HS-27A (cell line): Measurements from ENCODE around the gene RANBP17.
A peak's percentile ranks its signal among the peaks of the same experiment; 100 is the strongest.
"Not testable (repeated sequence)": the region's sequence is repeated elsewhere in the genome, so short reads cannot be mapped to it uniquely, and the experiment has no call there.

Experiments
- DNase-seq: peaks from one replicate; pipeline ENCODE4 v3.0.0-alpha.2; 2012; ENCODE audit warnings: low read depth, missing footprints

Gene RANBP17

DNA sequence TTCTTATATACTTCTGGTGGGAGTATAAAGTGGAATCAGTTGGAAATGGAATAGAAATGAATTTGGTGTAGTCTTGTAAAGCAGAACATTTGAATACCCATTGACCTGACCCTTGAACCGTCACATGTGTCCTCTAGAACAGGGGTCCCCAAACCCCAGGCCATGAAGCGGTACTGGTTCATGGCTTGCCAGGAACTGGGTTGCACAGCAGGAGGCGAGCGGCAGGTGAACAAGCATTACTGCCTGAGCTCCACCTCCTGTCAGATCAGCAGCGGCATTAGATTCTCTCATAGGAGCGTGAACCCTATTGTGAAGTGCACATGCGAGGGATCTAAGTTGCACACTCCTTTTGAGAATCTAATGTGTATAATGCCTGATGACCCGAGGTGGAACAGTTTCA is 80.0 kb downstream of the RANBP17 start:
- no peak for DNase-seq

DNA sequence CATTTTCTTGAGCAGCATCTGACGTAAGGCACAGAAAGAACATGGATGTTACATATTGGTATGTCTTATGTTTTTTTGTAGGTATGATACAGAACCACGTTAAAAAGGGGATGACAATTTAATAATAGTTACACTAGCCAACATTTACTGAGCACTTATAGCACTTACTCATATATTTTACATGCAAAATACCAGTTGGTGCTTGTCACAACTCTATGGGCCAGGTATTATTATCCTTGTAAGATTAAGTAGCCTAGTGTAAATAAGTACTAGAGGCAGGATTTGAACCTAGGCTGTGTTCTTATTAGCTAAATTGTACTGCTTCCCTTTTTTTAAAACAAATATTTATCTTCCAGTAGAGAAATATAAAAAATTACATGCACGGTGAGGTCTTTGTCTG is 83.5 kb downstream of the RANBP17 start:
- no peak for DNase-seq

DNA sequence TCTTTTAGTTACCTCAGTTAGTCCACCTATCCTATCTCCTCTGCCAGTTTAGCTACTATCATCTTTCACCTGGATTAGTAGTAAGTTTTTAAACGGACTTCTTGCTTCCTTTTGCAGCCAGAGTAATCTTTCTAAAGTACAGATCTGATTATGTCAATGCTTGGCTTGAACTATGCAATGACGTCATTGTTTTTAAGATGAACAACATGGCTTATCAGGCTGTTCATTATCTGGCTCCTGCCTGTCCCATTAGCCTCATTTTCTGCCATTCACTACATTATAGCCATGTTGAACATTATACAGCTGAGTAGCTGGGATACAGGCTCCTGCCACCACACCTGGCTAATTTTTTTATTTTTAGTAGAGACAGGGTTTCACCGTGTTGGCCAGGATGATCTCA is 98.7 kb downstream of the RANBP17 start:
- no peak for DNase-seq

DNA sequence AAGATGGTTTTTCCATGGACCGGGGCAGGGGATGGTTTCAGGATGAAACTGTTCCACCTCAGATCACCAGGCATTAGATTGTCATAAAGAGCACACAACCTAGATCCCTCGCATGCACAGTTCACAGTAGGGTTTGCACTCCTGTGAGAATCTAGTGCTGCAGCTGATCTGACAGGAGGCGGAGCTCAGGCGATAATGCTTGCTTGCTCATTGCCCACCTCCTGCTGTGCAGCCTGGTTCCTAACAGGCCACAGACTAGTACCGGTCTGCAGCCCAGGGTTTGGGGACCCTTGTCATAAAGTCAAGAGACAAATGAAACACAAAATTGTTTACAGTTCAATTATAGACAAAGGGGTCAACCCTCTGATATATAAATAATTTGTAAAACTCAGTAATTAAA is 101.7 kb downstream of the RANBP17 start:
- no peak for DNase-seq

DNA sequence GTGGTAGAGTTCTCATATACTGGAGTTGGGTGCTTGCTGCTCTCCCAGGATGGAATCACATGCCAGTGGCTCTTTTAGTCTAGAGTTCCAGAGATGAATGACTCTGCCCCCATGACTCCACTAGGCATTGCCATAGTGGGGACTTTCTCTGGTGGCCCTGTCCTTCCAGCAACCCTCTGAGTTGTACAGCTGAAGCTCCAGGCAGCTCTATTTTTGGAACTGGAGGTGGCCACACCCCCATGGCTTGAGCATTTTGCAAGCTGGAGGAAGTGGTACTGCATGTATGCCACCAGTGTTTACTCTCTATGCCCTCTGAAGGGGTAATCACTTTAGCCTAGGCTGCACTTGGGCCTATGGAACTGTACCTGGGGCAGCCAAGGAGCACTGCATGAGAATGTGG is 112.6 kb downstream of the RANBP17 start:
- no peak for DNase-seq

DNA sequence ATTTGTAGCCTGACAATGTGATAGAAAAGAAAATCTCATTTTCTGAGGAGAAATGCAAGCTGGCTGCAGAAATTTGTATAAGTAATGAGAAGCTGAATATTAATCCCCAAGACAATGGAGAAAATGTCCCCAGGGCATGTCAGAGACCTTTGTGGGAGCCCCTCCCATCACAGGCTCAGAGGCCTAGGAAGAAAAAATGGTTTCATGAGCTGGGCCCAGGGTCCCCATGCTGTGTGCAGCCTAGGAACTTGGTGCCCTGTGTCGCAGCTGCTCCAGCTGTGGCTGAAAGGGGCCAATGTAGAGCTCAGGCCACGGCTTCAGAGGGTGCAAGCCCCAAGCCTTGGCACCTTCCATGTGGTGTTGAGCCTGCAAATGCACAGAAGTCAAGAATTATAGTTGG is 118.4 kb downstream of the RANBP17 start:
- not testable (repeated sequence) for DNase-seq

DNA sequence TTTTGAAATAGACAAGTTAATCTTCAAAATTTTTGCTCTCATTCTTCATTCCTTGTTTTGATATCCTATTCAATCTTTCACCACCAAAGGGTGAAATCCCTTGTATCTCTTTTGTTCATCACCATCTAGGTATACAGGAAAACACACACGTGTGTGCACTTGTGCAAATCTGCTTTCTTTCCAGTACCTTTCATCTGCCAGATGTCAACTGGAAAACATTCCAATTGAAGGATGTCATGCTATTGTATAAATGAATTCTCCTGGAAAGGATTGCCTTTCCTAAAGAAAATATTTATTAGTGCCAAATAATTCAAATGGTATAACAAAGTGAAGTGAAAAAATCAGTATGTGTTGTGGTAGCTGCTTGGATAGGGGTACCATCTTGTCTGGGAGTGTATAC is 123.7 kb downstream of the RANBP17 start:
- DNase-seq: no peak

DNA sequence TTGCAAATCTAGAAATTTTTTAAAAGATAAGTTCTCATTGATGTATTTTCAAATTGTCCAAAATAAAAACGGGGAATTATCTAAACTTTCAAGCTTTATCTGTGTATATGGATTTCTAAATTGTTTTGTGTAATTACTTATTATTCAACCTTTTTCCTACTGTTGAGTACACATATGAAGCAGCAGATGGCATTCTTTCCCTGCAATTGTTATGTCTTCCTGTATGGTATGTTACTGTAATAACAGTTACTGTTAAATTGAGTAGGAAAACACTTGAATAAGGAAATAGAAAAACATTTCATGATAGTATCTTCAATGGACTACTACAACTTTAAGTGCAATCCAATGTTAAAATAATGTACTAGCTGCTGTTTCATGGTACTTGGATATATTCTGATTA is 124.8 kb downstream of the RANBP17 start:
- no peak for DNase-seq

DNA sequence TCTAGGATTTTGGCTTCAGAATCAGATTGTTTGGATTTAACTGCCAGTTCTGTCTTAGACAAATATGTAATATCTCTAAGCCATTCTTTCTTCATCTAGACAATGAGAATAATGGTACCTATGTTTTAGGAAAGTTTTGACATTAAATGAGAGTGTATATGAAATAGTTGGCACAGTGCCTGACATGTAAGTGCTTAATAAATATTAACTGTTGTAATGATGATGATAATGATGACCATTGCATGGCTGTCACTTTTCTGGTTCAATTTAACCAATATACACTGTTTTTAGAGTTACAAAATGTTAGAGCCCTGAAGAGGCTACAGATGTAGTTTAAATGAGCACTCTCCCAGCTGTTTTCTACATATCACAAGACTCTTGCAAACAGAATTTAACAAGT is 131.7 kb downstream of the RANBP17 start:
- no peak for DNase-seq

DNA sequence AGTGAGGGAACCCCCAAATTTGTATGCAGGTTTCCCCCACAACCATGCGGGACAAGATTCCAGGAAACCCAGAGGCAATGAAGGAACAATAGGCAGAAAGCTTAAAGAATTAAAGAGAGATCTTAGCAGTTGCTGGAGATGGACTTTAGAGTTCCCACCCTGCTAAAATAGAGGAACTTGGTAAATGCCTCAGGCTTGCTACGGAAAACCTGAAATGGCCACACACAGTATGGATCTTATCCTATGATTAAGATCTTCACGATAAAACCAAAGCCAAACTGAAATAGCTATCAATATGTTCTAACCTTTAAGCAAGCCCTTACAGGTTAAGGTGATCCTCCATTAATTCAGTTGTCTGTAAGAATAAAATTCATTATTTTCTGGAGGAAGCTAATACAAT is 148.3 kb downstream of the RANBP17 start:
- no peak for DNase-seq

DNA sequence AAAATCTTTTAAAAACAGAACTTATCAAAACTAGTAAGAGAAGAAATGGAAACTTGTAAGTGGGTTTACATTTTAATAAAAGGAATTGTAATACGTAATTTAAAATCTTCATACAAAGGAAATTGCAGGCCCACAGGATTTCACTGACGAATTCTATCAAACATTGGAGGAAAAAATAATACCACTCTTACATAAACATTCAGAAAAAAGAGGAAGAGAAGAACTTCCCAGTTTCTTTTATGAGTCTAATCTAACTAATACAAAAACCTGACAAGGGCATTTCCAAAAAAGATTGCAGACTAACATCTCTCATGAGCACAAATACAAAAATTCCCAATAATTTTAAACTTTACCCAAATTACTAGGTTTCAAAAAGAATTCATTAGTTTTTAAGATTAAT is 149.0 kb downstream of the RANBP17 start:
- DNase-seq: no peak

DNA sequence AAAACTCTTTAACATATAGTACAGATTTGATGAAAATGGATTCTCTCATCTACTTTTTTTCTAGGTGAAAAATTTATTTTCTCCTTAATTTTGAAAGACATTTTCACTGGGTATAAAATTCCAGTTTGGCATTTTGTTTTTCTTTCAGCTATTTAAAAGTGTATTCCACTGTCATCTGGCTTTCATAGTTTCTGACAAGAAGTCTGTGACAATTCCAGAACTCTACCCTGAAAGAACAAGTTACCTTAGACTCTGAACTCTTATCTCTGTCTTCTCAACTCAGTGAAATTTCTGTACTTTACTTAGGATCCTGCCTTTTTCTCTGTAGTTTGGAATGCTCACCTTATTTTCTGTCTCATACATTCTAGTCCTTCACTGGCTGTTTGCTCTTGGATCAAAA is 161.7 kb downstream of the RANBP17 start:
- no peak for DNase-seq

DNA sequence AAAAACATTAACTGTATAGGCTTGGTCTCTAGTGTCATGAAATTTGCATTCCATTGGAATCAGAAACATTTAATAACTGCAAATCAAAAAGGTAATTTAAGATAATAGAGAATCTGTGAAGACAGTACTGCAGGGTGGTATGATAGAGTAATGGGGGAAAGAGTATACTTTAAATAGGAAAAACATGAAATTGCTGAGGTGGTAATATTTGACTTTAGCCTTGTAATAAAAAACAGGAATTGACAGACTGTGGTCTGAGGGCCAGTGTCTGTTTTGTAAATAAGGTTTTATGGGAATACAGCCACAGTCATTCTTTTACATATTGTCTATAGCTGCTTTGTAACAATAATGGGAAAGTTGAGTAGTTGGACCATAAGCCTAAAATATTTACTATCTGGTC is 162.3 kb downstream of the RANBP17 start:
- DNase-seq: no peak

DNA sequence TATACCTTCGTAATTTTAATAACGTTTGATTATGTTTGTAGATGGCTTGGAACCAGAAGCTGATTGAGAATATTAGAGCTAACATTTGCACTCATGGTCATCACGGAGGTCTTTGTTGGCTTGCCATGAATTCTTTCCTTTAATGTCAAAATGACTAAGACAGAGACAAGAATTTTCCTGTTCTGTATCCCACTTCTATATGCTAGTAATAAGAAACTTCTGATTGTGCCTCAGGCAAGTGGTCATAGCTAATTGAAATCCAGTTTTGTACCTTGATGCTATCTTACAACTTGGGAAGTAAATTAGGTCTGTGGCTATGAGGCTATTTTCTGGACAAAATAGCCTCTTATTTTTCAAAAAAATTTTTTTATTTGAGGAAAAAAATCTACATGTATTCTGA is 167.6 kb downstream of the RANBP17 start:
- no peak for DNase-seq

DNA sequence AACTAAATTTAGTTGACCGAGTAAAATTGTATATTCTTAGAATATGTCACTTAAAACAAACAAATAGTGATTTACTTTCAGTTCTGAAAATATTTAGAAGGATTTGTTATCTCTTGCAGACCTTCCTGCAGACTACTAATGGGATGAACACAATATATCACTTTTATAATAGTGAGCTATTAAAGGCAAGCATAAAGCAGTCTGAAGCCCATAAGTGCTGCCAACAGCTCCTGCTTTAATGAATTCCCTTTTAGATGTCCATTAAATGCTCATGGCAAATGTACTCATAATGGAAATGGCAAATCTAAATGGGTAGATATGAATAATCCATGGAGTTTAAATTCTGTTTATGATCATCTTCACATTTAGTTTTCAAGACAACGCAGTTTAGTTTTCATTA is 170.2 kb downstream of the RANBP17 start:
- DNase-seq: no peak

DNA sequence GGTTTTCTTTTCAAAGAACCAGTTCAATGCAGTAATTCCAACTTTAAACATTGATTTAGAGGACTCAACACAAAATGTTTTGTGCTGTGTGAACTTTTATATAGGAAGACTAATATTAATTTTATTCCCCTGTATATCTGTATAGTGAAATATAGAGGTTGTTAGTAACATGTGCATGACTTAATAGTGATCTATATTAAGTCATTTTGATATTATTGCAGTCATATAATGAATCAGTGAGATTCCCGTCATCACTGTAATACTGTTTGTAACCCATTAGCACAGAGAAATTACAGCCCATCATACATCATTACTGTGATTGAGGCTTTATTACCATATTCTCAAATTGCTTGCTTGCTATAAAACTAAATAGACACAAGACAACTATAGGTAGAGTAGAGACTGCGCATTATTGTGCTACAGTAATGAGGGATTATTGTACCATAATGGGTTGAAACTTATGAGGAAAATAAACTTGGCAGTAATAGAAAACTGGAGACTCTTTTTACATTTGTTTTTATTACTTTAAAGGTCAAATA is 170.7 kb downstream of the RANBP17 start:
- DNase-seq: no peak

DNA sequence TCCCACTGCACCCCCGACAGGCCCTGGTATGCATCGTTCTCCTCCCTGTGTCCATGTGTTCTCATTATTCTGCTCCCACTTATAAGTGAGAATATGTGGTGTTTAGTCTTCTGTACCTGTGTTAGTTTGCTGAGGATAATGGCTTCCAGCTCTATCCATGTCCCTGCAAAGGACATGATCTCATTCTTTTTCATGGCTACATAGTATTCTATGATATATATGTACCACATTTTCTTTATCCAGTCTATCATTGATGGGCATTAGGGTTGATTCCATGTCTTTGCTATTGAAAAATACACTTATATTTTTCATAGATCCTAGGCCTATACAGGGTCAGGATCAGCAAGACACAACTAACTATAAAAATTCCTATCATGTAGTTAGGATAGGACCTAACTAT is 180.1 kb downstream of the RANBP17 start:
- DNase-seq: not testable (repeated sequence)

DNA sequence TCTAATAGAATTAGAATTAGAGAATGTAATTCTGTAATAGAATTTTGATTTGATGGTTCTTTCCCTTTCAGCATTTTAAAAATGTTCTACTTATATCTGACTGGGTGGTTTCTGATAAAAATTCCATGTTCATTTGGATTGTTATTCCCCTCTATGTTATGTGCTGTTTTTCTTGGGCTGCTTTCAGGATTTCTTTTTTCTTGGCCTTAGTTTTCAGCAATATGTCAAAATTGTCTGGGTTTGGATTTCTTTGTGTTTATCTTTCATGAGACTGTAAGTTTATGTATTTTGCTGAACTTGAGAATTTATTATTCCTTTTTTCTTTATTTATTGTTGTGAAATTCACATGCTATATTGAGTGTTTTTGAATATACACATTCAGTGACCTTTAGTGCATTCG is 189.1 kb downstream of the RANBP17 start:
- DNase-seq: no peak

DNA sequence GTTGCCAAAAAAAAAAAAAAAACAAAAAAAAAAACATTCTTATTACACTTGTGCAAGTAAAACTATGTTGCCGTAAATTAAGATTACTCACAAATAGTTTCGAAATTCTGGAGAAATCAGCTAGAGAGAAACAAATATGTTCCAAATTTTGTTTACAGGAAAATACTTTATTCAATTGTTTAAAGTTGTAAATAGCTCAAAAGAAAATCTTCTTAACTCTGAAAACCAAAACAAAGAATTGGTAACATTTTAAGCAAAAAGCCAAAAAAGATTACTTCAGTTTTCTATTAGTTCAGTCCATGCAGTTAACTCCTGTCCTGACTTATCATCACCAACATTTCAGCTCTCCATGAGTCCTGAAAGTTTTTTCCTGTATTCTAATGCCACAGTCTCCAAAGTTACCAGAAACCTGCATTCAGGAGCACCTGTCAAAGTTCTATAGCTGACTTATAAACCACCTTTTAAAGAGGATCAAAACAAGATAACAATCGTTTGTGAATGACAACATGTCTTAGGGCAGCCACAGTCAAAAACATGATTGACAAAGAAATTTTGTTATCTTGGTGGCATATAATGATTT is 194.1 kb downstream of the RANBP17 start:
- DNase-seq: no peak

DNA sequence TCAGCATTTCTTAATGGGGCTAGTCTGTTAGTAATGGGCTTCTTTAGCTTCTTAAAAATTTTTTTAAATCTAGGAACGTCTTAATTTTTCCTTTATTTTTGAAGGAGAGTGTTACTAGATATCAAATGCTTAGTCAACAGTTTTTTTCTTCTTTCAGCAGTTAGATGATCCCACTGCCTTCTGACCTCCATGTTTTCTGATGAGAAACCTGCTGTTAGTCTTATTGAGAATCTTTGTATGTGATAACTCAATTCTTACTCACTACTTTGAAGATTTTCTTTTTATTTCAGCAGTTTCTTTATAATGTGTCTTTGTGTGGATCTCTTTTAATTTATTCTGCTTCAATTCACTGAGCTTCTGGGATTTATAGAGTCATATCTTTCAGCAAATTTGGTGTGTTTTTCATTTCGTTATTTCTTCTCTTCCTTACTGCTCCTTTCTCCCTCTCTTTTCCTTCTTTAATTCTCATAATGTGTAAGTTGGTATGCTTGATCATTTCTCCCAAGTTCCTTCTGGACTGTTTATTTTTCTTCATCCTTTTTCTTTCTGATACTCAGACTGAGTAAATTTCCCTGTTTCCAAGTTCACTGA is 205.8 kb downstream of the RANBP17 start:
- DNase-seq: no peak

DNA sequence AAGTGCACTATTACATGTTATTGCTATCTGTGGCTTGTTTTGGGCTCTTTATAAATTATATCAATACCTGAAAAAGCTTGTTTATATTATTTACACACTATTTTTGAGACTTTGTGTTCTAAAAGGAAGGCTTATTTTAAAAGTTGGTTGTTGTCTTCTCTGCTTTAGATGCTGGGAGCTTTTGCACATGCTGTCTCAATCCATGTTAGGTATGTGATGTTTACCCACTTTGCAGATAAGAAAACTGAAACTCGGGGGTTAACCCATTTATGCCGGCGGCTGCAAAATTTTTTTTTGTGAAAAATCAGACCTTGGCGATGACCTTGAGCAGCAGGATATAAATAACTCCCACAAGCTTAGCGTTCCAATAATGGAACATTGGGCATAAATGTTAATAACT is 212.9 kb downstream of the RANBP17 start:
- DNase-seq: no peak

DNA sequence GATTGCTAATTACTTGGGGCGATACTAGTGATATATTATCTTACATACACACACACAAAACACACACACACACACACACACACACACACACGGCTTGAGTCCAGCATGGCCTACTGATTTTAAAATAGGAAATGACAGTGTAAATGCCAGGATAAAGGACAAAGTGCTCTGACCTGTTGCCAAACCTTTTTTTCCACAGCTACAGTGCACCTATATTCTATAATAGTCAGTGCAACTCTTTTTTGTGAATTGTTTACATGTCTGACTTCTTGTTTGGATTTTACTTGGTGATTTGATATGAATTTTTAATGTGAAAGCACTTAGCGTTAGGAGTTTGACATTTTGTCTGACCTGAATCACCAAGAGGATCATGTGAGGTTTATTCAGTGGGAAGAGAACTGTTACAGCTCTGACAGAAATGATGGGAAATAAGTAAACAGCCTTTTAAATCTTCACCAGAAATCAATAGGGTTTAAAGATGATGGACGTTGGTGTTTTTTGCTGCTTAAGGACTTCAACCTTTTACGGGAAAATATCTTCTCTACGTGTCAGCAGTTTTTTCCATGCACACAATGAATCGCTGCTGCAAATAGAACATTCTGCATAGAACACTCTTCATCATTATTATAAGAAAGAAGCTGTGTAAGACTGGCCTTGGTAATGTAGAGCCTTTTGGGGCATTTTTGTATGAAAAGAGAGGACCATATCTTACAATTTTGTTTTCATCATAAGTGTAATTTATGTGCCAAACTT is 218.5 kb downstream of the RANBP17 start:
- no peak for DNase-seq

DNA sequence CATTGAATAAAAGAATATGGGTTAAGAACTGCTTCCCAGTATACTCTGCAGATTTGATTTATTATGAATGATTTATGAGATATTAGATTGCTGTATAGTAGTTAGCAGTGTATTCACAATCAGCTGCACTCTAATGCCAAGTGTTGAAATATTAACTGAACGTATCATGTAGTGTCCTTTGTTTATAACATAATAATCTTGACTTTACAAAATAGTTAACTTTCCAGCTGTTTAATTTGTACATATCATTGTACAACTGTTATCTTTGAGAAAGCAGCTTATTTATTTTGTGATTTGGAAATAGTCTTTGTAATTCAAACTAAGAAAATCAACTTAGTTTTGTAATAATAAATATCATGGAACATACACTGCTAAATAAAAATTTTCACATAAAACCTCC is 219.5 kb downstream of the RANBP17 start:
- no peak for DNase-seq

DNA sequence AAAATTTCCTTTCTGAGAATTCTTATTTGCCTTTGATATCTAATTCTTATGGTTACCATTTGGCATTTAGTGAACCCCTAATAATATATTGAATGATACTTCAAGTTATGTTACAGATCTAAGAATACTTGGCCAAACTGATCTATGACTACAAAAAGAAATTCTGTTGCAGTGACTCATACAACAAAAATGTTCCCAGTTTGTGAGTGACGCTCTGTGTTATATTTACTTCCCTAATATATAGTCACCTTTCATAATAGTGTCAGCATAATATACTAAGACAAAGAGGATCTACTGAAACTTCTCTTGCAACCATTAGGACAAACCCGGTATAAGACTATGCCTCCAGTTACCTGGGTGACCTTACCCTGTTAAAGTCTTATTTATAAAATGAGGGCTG is 230.4 kb downstream of the RANBP17 start:
- DNase-seq: peak; percentile 29
